ENCODE measurements around the gene KDM4B.

DNA sequence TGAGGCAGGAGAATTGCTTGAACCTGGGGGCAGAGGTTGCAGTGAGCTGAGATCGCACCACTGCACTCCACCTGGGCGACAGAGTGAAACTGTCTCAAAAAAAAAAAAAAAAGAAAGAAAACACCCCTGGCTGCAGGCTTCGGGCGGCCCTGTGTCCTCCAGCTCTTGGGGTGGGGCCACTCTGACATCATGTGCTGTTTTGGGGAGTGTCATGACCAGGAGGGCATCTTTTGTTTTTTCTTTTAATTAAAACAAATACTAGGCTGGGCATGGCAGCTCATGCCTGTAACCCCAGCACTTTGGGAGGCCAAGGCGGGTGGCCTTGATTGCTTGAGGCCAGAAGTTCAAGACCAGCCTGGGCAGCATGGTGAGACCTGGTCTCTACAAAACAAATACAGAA lies 52.1 kb downstream of the KDM4B start:
- TF ChIP-seq POLR2AphosphoS5 (IDR thresholded peaks at IDR 0.05; ENCODE audit: low read depth, low read length) (no peak), CEBPB (IDR thresholded peaks at IDR 0.05; ENCODE audit: low read depth, low read length) (no peak), EP300 (IDR thresholded peaks at IDR 0.05; ENCODE audit: borderline replicate concordance in 1 of 2, low read depth in 2 of 2, low read length in 2 of 2) (no peak), GABPA (IDR thresholded peaks at IDR 0.05; ENCODE audit: borderline replicate concordance, insufficient read depth, low read length) (no peak), HDAC2 (IDR thresholded peaks at IDR 0.05; ENCODE audit: borderline replicate concordance in 1 of 2, low read depth in 2 of 2, low read length in 2 of 2) (no peak), RAD21 (IDR thresholded peaks at IDR 0.05 in 1 of 2, conservative IDR thresholded peaks at IDR 0.05 in 1 of 2; ENCODE audit: low read depth in 2 of 2, low read length in 2 of 2) (no peak), SUZ12 (IDR thresholded peaks at IDR 0.05; ENCODE audit: low read length) (no peak), SIN3A (conservative IDR thresholded peaks at IDR 0.05 in 1 of 2, IDR thresholded peaks at IDR 0.05 in 1 of 2; ENCODE audit: low read depth in 1 of 2, low read length in 2 of 2) (no peak), TBP (IDR thresholded peaks at IDR 0.05; ENCODE audit: low read depth, low read length) (no peak)
- TF ChIP-seq, protein P1, sequence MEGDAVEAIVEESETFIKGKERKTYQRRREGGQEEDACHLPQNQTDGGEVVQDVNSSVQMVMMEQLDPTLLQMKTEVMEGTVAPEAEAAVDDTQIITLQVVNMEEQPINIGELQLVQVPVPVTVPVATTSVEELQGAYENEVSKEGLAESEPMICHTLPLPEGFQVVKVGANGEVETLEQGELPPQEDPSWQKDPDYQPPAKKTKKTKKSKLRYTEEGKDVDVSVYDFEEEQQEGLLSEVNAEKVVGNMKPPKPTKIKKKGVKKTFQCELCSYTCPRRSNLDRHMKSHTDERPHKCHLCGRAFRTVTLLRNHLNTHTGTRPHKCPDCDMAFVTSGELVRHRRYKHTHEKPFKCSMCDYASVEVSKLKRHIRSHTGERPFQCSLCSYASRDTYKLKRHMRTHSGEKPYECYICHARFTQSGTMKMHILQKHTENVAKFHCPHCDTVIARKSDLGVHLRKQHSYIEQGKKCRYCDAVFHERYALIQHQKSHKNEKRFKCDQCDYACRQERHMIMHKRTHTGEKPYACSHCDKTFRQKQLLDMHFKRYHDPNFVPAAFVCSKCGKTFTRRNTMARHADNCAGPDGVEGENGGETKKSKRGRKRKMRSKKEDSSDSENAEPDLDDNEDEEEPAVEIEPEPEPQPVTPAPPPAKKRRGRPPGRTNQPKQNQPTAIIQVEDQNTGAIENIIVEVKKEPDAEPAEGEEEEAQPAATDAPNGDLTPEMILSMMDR (IDR thresholded peaks at IDR 0.05; ENCODE audit: control extremely low read depth in 1 of 3, insufficient read depth in 1 of 3, low read depth in 1 of 3, low read length in 3 of 3) = no peak
- TF ChIP-seq, protein P2, sequence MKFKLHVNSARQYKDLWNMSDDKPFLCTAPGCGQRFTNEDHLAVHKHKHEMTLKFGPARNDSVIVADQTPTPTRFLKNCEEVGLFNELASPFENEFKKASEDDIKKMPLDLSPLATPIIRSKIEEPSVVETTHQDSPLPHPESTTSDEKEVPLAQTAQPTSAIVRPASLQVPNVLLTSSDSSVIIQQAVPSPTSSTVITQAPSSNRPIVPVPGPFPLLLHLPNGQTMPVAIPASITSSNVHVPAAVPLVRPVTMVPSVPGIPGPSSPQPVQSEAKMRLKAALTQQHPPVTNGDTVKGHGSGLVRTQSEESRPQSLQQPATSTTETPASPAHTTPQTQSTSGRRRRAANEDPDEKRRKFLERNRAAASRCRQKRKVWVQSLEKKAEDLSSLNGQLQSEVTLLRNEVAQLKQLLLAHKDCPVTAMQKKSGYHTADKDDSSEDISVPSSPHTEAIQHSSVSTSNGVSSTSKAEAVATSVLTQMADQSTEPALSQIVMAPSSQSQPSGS (IDR thresholded peaks at IDR 0.05; ENCODE audit: low read length) = no peak
